Mesenteric fat pad (tissue), 1 donor: ENCODE data around the gene HS6ST1. TPM values are rescaled to one million over a fixed set of nuclear protein-coding genes. Genes with fewer than 3 reads are reported as not detected.

ENCODE experiments used
- DNase-seq: peaks from one replicate; pipeline ENCODE4 v3.0.0-alpha.2; 2020; ENCODE audit warnings: low spot score
- total RNA-seq: library from RNA; stranded (reverse); fragmentation: NEBNext Ultra II Directional; extraction: Animal tissue kit (Norgen Biotek cat#: 25700); gene quantifications from one replicate; pipeline ENCODE4 v1.2.1, GENCODE V29; 2021
- donor health status: DM: yes; HTN: yes; CAD: no.

HS6ST1 gene
- total RNA-seq, 1 donor from 2014 or later = 38.4 TPM

DNA sequence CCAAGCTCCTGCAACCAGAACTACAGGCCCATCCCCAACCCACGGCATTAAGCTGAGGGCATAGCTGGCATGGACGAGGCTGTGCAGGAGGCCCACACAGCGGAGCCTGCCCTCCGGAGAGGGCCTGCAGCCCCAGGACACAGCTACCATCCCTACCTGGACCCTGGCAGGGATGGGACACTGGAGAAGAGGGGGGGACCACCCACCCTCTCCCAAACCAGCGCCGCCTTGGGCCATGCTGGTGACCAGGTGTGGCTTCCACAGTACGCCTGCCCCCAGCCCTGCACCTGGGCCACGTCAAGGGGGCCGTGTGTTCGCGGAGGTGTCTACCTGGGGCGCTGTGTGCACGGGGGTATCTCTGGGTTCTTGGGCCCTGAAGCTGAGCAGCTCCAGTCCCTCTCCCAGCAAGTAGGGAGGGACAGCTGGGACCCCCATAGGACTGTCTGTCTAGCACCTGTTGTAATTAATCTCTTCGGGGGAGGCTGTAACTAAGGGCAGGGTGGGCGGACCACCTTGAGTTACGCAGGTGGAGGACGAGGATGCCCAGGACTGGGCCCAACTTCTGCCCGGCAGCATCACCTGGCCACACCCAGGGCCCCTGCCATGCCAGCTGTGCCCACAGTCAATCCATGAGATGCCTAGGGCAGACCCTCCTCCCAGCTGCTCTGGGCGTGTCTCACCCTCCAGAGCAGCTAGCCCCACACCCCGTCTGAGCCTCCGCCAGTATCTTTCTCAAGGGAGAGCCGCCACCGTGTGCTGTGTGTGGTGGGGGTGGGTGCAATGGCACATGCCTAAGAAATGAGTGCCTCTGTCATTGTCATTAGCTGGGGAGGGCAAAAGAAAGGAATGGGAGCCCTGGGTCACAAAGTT is 18.3 kb downstream of the HS6ST1 start:
- no peak for DNase-seq

DNA sequence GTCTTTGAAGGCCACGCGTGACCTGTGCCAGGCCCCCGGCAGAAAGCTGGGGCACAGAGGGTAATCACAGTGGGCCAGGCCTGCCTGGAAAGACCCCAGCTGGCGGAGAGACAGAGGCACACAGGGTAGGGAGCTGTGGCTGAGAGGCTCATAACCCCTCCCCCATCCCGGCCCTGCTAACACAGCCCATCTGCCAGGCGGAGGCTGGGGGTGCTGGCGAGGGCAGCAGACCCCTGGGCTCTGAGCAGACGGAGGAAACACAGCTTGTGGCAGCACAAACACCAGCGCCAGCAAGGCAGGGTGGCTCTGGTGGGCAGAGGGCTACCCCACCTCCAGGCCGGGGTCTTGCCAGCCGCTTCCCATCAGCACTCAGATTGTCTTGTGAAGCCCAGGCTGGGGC is 19.0 kb downstream of the HS6ST1 start:
- no peak for DNase-seq

DNA sequence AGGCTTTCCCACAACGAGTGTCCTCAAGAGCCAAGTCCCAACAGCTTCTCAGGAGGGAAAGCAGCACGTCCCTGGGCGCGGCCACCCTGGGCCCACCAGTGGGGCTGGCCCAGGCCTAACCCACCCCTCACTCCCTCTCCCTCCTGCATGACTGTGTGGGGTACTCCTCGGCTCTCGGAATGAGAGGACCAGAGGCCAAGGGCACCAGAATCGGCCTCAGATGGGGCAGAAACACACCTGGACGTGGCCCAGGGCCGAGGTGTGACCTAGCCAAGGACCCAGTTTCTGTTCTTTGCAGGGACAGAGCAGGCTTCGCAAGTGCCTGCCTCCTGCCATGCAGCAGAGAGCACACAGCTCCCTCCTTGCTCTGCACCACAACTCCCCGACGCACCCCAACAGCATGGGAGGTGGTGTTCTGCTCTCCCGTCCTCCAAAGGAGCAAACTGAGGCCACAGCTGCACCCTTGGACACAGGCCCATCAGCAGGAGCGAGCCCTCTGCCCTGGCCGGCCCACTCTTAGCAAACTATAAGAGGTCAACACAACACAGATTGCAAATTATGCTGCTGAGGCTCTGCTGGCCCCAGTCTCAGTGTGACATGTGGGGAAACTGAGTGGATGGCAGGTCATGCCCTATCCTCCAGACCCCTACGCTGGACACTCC is 19.7 kb downstream of the HS6ST1 start:
- DNase-seq = no peak

DNA sequence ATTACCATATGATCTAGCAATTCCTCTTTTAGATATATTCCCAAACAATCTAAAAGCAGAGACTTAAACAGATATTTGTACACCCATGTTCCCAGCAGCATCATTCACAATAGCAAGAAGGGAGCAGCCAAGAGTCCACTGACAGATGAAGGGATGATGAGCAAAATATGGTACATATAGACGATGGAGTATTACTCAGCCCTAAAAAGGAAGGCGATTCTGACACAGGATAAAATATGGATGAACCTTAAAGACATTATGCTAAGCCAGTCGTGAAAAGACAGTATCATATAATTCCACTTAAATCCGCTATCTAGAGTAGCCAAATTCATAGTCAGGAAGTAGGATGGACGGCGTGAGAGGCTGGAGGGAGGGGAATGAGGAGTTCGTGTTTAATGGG is 20.4 kb downstream of the HS6ST1 start:
- no peak for DNase-seq

DNA sequence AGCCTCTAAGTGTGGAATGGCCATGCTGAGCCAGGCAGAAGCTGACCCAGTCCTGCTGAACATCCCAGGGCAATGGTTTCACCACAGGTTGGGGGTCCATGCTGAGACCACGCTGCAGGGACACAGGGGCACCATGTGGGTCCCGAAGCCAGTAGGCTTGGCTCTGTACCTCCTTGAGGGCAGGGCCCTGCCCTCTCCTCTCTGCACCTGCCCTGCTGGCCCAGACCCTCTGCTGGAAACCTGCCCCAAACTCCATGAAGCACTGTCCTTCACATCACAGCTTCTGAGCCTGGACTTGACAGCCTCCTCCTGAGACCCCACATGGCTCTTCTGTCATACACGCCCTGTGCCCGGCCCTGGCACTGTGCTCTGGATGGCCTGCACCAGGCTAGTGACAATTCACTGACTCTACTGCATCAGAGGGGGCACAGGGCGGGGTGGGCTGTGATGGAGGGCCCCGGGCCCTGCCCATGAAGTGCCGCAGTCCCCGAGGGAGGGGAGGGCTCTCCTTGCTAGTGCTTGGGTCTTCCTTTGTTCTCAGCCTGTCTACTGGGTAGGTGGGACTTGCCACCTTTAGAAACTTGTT is 24.7 kb downstream of the HS6ST1 start:
- no peak for DNase-seq

DNA sequence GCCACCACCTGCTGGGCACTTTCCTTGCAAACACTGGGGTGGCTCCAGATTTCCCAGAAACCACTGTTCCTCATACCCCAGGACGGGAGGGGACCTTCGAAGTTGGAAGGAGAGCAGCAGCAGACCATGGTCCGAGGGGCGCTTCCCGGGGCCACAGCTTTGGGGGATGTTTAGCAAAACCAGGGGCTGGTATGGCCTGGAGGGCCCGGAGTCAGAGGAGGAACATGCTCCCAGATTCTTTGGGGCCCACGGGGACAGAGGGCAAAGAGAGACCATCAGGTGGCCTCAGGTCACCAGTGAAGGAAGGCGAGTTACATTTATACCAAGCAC is 25.3 kb downstream of the HS6ST1 start:
- no peak for DNase-seq

DNA sequence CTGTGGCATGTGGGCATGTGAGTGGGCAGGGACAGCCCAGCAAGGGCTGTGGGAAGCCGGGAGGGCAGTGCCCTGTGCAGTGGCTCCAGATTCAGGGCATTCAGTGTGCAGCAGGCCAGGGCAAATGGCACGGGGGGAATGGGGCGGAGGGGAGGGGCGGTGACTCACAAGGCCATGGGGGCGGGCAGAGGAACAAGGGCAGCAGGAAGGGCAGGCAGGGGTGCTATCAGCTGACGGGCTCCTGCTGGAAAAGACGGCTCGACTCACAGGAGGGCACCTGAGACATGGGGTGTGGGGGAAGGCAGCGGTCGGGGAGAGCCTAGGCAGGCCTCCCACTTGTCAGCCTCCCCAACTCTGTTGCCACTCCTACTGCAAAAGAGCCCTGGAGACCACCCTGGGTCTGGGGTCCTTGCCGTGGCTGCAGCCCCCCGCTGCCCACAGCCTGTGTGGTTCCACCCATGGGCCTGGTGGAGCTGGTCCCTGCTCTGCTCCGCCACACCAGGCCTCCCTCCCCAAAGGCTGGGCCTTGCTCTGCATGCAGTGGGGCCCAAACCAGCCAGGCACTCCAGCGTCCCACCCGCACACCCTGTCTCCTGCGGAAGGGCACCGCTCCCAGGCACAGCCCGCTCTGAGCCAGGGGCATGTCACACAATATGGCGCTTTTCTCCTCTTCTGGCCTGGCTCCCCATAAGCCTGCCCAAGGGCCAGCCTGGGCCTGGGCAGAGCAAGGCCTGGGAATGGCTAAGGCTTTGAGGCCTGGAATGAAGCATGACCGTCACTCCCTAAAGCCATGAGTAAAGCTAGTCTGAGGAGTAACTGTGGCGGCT is 25.9 kb downstream of the HS6ST1 start:
- DNase-seq = no peak

DNA sequence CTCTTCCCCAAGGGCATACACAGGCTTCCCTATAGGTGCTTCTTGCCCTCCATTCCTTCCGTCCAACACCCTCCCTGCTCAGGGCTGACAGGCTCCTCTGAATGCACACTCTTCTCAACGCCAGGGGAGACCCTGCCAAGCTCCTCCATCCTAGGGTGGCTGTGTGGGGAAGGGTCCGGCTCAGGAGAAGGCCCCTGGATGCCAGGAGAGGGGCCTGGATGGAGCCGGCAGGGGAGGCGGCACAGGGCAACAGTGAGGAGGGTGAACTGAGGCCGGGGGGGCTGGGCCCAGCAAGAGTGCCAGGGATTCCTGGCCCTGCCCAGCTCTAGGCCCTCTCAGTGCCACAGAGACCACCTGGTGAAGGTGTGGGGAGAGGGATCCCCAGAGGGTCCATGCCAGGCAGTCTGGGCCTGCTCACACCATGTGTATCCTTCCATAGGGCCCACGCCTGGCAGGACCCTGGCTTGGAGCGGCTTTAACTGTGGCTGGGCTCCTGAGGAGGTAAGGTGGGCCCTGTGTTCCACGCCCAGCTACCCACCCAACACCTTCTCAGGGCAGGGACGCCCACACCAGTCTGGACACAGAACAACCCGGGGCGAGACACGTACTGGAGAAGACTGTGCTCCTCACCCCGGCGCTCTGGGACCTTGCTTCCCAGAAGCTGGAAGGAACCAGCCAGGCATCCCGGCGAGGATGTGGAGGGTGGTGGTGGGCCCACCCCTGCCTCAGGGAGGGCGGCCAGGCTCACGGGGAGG is 26.6 kb downstream of the HS6ST1 start:
- DNase-seq = no peak

DNA sequence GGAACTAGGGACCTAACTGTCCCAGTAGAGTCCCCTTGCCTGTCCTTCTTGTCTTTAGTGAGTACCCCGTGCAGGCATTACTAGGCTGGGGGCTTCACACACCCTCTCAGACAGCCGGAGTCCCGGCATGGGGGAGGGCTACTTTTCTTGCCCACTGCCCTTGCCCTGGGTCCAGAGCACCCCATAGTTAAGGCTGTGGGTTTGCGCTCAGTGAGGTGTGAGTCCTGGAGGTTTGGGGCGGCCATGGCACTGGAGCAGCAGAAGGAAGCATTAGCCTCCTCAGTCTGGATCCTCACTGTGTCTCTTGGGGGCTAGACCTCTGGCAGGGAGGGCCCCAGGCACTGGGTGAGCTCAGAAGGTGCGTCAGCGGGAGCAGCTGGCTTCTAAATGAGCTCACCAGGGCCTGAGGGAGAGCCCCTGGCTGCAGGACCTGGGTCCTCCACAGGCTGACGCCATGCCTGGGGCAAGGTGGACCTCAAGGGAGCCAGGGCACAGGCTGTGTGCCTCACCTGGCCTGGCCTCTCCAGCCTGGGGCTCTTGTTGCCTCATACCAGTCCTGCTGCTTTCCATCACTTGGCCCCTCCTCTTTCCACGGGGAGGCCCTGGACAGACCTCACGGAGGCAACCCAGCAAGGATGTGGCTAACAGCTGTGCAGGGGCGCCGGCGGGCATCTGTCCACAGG is 27.4 kb downstream of the HS6ST1 start:
- no peak for DNase-seq

DNA sequence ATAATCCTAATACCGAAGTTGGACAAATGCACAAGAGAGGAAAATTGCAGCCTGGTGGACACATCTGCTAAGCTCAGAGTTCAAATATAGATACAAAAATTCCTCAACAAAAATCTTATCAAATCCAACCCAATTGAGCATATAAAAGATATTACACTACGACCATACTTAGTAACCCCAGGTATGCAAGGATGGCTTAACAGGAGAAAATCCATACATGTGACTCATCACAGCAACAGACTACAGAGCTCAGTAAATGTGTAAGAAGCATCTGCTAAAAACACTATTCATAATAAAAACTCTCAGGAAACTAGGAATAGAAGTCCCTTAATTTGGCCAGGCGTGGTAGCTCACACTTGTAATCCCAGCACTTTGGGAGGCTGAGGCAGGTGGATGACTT is 28.3 kb downstream of the HS6ST1 start:
- DNase-seq = no peak

DNA sequence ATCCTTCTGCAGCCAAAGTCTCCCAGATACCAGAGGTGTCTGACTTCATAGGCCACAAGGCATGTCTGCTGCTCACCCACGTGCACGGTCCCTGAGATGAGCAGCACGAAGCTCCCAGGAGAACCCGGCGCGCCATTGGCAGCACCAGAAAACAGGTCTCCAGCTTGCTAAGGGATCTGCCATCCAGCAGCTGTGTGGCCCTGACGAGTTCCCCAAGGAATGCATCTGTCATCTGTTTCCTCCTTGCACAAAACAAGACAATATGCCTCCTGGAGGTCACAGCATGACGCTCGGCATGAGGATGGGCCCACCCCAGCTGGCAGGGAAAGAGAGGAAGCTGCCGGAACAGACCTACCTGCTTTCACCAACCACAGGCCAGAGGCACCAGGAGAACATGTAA is 29.2 kb downstream of the HS6ST1 start:
- no peak for DNase-seq

DNA sequence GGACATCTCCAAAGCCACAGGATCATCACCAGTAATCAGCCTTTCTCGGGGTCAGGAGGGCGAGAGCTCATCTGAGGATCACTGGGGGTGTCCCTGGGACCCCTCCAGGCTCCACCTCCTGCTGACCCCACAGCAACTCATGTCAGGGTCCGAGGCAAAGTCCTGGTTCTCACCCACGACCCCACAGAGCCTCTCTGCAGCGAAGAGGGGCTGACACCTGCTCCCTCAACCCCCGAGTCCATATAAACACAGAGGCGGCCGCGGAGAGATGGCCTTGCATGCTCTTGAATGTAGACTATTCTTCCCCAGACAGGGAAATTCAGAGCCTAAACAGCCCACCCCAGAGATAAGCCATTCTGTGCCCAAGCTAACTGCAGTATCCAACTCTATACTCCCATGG is 29.9 kb downstream of the HS6ST1 start:
- DNase-seq = no peak

DNA sequence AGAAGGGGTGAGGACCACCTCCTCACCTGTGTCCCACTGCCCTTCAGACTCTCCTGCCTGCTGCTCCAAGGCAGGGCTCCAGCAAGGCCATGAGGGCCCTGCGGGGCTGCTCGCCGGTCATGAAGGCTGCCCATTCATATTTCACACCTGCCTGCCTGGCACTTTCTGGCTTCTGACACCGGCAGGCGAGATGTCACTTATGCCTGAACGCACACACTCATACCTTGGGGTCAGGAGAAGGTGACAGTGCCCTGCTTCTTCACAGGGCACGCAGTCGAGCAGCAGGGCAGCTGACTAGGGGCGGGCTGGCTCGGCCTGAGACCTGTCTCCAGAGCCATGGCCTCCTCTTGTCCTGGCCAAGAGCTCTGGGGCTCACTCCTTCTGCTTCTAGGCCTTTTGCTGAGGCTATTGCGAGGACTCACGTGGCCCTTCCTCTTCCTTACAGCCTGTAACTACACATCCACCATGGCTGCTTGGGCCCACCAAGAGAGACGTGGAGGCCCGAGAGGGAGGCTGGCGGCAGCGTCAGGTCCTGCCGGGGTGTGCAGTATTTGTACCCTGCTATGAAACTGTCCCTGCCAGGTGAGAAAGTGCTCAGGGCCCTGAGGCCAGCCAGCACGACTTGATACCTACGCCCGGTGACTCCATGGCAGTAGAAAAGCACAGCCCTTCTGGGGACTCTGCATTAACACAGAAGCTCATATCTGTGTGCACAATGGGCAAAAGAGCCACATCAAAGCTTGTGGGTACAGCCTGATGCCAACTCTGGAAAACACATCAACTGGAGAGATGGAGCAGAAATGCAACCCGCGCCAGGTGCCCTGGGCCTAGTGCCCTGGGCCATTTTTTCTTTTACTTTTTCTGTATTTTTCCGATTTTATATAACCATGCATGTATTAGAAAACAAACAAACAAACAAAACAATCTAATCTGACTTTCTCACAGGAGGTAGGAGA is 30.6 kb downstream of the HS6ST1 start:
- no peak for DNase-seq

DNA sequence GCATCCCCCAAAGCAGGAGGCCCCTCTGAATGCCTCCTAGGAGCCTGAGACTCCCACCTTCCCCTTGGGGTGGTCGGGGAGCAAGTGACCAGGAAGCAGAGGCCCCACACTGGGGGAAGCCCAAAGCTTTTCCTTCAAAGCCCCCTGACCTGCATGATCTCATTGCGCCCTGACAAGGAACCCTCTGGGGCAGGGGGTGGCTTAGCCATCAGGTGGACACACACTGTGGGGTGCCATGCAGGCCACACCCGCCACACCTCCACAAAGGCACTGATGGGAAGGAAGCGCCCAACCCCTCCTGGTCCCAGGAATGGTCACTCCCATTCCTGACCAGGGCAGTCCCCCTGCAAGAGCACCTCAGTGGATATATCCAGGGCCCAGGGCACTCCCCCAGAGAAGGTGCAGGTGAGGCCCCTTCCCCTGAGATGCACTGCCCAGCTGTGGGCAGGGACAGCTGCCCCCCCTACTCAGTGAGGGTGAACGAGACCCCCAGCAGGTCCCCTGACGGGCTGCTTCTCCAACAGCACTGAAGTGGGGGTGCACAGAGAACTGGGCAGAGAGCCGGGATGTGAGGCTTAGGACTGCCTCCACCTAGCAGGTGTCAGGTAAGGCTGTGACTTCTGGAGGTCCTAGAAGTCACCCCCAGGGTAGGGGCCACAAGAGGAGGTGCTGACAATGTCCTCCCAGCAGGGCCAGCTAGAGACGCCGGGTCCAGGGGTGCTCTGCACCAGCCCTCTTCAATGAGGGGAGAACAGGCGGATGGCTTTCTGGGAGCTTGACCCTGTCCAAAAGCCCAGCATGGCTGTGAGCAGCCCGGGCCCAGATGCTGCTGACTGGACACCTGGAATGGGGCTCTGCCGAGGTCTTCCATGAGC is 31.5 kb downstream of the HS6ST1 start:
- no peak for DNase-seq

DNA sequence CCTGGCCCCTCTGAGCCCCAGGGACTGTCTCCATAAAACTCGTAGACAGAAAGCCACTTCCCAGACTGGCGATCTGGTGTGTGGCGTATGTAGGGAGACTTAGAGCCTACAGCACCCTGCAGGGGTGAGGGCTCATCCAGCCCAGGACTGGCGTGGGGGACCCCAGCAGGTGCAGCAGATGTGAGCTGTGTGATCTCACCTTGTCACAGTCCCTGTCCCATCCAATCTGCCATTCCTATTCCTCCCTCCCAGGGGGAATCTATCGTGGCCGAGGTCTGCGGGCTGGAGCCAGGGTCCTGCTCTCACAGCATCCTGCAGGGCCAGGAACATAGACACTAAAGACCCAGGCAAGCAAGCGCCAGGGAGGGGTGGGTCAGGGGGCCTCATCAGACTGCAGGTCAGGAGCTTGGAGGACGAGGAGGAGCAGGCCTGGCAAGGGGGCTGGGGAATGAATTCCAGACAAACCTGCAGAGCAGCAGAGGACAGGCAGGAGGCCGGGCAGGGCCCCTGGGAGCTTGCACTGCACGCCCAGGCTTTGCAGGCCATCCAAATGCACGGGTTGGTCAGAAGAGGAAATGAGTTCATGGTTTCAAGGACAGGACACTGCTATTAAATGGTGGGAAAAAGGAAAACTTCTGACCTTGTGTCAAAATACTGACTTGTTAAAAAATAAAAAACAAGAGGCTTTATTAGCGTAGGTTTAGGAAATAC is 32.5 kb downstream of the HS6ST1 start:
- no peak for DNase-seq

DNA sequence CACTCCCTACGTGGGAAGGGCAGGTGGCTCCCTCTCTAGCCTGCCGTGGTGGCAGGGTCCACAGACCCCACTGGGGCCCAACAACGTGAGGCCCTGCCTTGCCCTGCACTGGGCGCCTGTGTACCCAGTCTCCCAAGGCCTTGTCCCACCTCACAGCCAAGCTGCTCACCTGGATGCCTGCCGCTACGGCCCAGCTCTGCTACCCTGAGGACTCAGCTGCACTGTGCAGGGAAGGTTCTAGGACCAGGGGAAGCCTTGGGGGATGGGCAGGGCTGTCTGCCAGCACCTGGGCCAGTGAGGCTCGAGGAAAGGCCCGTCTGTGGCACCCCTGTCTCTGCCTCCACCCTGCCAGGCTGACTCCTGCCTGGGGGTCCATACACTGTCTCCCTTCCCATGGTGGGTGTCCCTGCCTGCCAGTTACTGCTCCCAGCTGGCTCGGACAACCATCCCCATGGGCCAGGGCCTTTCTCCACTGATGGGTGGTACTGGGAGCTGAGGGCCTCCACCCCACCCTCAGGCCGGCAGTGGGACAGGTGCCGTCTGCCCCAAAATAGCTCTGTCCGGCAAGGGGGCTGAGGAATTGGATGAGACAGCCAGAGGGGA is 33.2 kb downstream of the HS6ST1 start:
- no peak for DNase-seq

DNA sequence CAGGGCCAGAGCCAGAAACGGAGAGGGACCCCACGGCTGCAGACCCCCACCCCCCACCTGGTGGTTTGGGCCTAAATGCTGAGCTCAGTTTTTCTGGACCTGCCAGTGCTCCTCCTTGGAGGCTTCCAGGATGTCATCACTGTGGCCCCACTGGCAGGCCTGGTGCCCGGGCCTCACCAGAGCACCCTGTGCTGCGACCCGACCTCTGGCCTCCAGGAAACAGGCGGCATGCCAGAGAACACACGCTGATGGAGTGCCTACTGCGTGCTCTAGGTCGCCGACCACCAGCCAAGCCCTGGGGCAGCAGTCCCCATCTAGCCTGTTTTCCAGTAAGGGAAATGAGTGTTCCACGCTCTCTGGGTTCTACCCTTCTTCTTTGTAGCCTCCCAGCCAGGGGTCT is 33.8 kb downstream of the HS6ST1 start:
- no peak for DNase-seq
